Stimulated activated CD4-positive, alpha-beta T cell treated with anti-CD3 and anti-CD28 coated beads, Interleukin-2, amount 100 ng/mL, for 4 hours (primary cell): ENCODE data around the gene PXMP4.
"Not testable (repeated sequence)": the region's sequence is repeated elsewhere in the genome, so short reads cannot be mapped to it uniquely, and the experiment has no call there.

Source experiments
- DNase-seq: peaks from one replicate; pipeline ENCODE4 v3.0.0-alpha.2; 2020; ENCODE audit warnings: low read depth

The PXMP4 gene

DNA sequence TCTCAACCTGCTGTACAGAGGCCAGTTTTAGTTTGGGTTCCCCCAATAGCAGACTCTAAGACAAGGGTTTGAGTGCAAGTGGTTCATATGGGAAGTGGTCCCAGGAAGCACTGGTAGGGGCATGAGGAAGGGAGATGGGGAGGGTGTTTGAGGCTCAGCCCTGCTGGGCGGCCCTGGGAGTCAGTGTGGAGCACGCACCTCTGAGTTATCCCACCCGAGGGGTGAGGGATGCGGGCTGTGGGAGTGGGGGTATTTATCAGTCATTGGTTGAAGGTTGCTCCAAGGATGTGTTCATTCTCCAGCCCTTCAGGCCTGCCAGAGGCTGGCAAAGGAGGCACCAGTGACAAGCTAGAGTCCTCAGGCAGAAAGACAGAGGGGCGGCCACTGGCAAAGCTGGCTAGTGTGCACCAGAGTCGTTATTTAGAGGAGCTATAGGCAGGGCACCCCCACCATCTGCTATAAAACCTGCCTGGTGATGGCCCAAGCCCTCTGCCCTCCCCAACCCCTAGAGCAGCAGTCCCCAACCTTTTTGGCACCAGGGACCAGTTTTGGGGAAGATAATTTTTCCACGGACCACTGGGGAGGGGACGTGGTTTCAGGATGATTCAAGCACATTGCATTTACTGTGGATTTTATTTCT is 16.5 kb downstream of the PXMP4 start:
- DNase-seq: no peak

DNA sequence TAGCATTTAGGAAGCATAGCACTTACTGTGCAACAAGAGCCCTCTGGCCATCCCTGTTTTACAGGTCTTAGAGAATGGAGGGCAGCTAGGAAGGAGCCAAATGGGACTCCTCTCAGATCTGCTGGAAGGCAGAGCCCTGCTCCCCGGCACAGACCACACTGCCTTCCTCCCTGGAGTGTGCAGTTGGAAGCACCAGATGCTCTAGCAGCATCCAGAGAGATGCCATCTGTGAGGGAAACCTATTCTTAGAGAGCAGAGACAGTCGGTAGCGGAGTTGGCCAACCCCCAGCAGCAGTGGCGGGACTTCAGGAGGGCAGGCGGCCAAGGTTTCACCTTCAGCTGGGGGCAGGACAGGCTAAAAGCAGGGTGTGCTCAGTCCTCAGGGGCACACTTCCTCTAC is 17.2 kb downstream of the PXMP4 start:
- no peak for DNase-seq

DNA sequence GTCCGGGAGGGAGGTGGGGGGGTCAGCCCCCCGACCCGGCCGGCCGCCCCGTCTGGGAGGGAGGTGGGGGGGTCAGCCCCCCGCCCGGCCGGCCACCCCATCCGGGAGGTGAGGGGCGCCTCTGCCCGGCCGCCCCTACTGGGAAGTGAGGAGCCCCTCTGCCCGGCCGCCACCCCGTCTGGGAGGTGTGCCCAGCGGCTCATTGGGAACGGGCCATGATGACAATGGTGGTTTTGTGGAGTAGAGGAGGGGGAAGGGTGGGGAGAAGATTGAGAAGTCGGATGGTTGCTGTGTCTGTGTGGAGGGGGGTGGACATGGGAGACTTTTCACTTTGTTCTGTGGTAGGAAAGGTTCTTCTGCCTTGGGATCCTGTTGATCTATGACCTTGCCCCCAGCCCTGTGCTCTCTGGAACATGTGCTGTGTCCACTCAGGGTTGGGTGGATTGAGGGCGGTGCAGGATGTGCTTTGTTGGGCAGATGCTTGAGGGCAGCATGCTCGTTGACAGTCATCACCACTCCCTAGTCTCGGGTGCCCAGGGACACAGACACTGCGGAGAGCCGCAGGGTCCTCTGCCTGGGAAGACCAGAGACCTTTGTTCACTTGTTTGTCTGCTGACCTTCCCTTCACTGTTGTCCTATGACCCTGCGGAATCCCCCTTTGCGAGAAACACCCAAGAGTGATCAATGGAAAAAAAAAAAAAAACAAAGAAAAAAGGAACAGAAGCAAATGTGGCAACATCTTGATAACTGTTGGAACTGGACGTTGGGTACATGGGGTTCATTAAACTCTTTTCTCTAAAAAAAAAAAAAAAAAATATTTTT is 18.3 kb downstream of the PXMP4 start:
- DNase-seq: no peak

DNA sequence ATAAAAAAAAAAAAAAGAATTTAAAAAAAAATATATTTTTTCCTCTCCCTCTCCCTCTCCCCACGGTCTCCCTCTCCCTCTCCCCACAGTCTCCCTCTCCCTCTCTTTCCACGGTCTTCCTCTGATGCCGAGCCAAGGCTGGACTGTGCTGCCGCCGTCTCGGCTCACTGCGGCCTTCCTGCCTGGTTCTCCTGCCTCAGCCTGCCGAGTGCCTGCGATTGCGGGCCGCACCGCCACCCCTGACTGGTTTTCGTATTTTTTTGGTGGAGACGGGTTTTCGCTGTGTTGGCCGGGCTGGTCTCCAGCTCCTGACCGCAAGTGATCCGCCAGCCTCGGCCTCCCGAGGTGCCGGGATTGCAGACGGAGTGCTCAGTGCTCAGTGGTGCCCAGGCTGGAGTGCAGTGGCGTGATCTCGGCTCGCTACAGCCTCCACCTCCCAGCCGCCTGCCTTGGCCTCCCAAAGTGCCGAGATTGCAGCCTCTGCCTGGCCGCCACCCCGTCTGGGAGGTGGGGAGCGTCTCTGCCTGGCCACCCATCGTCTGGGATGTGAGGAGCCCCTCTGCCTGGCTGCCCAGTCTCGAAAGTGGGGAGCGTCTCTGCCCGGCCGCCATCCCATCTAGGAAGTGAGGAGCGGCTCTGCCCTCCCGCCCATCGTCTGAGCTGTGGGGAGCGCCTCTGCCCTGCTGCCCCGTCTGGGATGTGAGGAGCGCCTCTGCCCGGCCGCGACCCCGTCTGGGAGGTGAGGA is 19.2 kb downstream of the PXMP4 start:
- not testable (repeated sequence) for DNase-seq

DNA sequence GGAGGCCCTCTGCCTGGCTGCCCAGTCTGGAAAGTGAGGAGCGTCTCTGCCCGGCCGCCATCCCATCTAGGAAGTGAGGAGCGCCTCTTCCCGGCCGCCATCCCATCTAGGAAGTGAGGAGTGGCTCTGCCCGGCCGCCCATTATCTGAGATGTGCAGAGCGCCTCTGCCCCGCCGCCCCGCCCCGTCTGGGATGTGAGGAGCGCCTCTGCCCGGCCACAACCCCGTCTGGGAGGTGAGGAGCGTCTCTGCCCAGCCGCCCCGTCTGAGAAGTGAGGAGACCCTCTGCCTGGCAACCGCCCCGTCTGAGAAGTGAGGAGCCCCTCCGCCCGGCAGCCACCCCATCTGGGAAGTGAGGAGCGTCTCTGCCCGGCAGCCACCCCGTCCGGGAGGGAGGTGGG is 21.1 kb downstream of the PXMP4 start:
- DNase-seq: not testable (repeated sequence)

DNA sequence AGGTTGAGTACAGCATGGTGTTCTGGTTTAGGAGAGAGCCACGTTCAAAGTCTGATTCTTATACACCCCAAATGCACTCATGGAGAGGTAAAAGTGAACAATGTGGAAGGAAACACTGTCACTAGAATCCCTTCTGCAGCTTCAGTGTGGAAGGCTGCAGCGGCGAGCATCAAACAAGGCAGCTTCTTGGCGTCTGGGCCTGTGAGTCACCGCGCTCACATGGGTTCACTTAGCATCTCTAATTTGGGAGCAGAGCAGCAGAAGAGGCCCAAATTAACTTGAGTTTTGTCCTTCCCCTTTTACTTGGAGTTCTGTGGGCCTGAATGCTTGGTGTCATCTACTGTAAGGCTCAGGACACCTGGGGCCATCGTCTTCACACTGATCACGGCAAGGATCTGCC is 23.0 kb downstream of the PXMP4 start:
- DNase-seq: no peak

DNA sequence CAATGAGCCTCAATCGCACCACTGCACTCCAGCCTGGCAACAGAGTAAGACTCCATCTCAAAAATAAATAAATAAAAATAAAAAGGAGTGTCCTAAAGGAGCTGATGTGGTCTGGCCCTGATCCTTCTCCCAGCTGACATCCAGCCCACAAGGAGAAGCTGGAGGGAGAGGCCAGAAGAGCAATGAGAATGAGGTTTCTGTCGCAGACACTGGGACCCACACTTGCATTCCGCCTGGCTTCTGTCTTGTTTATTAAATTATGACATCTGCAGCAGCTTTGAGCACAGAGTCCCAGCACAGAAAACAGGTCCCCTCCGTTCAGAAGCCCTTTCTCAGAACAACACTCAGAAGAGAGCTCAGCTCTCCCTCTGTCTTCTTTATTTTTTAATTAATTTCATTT is 23.7 kb downstream of the PXMP4 start:
- no peak for DNase-seq

DNA sequence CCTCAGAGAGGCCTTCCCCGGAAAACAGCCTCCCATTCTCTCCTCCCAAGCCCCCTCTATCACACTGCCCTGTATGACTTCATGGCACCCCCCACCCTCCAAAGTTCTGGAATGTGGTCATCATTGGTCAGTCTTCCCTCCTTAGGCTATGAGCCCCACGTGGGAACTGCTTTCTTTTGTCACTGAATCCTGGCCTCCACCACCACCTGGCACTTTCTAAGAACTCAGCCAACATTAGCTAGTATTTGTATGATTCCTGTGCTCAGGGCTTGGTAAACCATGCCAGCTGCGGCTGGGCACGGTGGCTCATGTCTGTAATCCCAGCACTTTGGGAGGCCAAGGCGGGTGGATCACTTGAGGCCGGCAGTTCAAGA is 25.5 kb downstream of the PXMP4 start:
- DNase-seq: no peak

DNA sequence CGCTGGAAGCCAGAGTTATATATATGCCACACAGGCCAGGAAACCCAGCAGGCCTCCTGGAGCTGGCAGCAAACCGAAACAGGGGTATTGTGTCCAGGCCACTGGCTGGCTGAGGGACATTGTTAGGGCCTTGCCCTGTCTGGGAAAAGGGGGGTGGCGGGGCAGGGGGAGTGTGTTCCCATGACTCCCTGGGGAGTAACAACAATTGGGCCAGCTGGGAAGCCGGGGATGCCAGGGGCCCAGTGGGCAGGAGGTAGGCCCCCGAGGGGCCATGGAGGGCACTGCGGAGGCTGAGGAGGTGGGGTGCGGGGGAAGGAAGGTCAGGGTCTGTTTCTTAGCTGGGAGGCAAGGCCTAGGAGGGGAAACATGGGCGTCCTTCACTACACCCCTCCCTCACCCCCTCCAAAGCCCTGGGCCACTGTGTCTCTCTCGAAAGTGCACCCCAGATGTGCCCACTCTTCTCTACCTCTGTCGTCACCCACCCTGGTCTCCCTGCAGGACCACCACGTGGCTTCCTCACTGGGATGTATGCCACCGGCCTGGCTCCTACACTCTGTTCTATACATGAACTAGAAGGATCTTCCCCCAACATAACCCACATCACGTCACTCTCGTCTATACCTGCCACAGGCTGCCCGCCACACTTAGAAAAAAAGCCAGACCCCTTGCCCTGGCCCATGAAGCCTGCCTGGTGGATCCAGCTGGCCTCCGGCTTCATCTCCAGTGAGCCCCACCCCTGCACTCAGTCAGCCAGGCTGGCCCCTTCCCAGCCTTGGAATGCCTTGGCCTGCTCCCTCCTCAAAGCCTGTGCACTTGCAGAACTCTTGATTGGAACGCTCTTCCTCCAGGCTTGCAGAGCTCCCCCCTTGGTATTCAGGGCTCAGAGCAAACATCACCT is 26.1 kb downstream of the PXMP4 start:
- DNase-seq: no peak

DNA sequence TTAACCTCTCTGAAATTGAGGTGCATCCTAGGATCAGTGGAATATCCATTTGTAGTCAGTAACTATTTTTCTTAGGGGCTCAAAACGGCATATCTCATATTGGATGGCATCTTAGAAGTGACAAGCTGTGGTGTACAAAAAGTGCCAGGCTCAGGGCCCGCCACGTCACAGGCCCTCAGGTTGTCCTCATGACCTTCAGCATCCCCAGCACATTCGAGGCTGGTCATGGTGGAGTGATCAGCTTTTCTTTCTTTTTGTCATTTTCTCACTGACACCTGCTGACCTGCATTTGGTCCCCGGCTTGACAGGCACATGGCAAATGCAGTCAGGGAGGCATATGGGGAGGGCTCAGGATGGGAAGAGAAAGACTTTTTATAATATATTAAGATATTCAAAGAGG is 26.8 kb downstream of the PXMP4 start:
- no peak for DNase-seq

DNA sequence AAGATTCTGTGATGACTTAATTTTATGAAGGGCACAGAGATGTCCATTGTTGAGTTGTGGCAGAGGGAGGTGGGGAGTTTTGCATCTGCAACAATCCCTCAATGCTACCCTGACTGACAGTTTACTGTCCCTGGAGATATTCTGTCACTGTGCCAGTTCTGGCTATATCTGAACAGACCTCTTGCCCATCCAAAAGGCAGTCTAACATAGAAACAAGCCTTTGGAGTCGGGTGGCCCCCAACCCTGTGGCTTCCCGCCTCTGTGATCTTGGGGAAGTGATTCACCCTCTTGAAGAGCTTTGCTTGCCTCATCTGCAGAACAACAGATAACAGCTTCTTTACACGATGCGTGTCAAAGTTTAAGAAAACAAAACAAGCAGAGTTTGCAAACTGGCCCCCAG is 30.1 kb downstream of the PXMP4 start:
- DNase-seq: no peak

DNA sequence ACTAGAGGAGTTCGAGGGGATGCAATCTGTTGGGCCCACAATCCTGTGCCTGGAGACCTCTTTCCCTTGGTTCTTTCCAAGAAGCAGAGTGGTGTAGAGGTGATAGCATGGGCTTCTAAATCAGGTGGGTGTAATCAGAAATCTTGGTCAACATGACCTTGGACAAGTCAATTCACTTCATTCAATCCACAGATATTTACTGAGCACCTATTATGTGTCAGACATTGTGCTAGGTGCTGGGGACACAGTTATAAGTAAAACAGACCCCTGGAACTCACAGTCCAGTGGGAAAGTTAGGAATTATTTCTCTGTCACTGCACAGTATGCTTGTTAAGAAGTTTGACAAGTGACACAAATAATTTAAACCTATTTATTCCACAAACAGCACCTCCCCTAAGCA is 30.6 kb downstream of the PXMP4 start:
- DNase-seq: no peak

DNA sequence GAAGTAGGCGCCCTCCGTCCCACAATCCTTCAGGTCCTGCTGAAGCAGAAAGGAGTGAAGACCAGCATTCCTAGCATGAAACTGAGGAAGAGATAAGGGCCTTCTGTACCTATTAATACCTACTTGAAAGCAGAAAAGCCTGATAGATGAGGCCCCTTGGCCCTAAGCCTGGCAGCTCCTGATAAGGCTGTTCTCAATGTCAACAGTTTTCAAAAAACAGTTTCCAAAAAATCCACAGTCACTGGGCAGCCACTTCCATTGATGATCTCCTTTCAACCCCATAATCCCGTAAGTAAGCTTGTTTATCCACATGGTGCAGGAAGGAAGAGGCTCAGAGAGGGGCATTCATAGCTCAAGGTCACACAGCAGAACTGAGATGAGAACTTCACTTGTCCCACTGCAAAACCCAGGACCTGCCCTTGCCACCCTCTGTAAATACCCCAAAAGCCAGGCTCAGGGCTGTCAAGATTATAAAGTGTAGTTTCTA is 31.1 kb downstream of the PXMP4 start:
- no peak for DNase-seq

DNA sequence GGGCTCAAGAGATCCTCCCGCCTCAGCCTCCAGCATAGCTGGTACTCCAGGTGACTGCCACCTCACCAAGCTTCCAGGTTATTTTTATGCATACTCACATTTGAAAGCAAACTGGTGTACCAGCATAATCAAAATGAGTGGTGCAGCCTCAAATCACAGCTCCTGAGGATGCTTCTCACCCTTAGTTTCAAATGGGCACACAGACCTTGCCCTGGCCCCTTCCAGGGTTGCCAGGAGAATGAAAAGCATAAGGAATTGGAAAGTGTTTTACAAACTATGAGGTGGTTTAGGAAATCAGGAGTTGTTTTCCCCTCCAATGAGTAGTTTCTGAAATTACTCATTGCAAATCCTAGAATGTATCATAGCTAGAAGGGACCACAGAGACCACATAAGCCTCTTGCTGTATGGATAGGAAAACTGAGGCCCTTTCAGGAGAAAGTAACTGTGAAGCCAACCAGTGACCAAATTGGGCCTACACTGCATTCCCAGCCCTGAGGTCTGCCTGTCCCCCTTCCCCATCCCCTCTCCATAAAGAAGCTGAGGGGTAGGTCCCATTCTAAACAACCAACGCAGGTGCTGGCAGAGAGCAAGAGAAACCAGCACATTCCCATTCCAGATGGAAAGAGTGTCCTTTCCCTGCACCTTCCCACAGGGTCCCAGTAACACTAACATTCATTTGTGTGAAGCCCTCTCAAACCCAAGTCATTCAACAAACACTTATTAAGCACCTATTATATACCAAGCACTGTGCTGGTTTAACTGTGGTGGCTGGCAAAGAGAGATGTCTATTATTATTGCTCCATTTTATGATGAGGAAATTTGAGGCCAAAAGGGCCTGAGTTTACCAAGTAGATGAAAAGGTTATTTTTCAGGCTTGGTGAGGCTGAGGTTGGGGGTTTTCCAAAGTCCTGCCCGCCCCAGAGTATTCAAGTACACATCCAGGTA is 31.8 kb downstream of the PXMP4 start:
- no peak for DNase-seq

DNA sequence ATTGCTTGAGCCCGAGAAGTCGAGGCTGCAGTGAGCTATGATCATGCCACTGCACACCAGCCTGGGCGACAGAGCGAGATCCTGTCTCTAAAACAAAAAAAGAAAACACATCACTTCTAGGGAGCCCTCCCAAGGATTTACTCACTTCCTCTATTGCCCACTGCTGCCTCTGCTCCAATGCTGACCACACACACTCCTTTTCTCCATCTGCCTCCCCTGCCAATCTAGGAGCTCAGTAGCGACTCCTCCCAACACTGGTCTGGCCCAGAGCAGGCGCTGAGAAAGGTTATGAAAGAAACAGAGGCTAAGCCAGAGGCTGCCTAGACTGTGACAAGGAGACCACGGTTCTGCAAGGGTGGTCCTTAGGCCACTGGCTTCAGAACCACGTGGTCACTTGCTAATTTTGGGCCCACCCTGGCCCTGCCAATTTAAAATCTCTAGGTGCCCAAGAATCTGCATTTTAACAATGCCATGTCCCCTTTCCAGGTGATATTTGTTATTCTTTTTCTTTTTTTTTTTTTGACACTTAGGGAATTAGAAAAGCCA is 32.7 kb downstream of the PXMP4 start:
- no peak for DNase-seq

DNA sequence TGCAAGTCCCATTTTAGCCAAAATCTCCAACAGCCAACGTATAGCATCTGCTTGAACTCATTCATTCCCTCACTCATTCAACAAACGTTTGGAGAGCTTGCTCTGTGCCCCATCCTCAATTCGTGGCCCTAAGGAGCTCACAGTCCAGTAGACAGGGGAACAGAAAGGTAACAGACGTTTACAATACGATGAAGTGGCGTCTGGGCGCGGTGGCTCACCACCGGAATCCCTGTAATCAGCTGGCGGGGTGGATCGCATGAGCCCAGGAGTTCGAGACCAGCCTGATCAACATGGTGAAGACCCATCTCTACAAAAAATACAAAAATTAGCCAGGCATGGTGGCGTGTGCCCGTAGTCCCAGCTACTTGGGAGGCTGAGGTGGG is 33.1 kb downstream of the PXMP4 start:
- DNase-seq: no peak

DNA sequence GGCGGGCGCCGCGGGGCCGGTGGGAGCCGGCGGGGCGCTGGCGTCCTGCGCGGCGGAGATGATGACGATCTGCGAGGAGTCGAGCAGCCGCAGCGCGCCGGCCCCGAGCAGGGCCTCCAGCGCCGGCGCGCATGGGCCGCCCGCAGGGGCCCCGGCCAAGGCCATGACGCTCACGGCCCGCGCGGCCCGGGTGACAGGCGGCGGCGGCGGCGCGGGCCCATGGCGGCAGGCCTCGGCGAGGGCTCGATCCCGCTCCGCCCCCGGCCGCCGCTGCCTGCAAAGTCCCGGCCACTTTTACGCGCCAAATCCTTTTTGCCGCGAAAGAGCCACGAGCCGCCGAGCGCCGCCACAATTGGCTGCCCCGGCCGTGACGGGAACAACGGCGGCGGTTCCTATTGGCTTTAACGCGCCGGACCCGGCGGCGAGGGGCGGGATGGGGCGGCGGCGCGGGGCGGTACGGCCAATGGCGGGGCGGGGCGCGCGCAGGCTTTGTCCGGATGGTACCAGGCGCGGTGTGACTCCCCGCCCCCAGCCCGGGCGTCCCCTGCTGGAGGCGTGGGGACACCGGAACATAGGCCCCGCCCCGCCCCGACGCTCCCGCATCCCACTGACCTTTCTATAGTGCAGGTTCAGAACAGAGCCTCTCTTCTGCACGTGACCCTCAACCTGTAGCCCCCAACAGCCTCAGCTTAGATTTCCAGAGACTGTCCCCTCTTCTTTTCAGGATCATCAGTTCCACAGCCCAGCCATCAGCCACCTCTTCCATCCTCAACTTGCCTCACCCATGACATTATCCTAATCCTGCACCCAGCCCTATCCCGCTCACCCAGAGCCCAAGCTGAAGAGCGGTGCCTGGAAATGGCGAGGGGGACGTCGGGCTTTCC is 33.8 kb downstream of the PXMP4 start, which contains the start of gene E2F1:
E2F1 (minus strand) TSS at position 286 of the 884 bp plus-strand sequence; CDS start at position 165, 121 bp downstream.
- DNase-seq: peak; percentile 88

DNA sequence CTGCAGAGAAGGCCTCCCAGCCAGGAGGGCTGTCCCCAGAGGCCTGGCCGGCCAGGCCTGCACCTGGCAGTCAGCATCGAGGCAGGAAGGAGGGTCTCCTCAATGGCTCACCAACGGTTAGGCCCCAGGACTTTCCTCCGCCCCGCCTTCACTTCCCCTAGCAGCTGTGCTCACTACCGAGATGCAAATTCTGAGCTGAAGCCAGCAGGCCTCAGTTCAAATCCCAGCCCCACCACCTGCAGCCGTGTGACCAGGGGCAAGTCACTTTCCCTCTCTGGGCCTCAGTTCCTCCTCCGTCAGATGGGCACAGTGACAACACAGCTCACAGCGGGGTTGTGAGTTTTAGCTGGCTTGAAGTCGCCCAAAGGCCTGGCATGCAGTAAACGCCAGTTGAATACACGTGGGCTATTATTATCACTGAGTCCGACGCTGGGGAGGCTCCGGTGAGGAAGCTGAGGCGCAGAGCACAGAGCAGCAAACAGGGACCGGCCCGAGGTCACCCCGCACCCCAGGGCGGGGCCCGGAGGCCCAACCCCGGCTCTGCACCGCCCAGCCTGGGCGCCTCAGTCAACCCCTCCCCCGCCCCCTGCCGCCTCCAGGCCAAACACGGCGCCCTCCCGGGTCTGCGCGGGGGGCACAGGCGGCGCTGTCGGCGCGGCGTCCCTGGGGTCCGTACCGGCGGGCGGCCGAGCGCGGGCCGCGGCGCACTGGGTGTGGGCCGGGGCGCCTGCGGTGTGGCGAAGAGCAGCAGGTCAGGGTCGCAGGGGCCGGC is 34.6 kb downstream of the PXMP4 start:
- DNase-seq: no peak
